ENCODE data around the gene CEP170.

GRCh38 chr1:243253211-243253925 lies 1.7 kb downstream of the CEP170 start:
- TF ChIP-seq POLR2A (IDR thresholded peaks at IDR 0.05; ENCODE audit: low read depth, low read length) (no peak), TAF1 (IDR thresholded peaks at IDR 0.05; ENCODE audit: borderline replicate concordance, low read depth, low read length) (no peak)
